Spleen (tissue), 7 donors: ENCODE measurements around the gene TENT5A.

ENCODE experiments used
- CTCF ChIP-seq, 11 experiments: fragments of 200-600 bp in 7 of 11; fragments of 450-650 bp in 4 of 11; sonication (generic) in 4 of 11; IDR thresholded peaks in 8 of 11; conservative IDR thresholded peaks in 3 of 11; 1 replicate in 7 of 11; 2 replicates in 4 of 11; pipeline versions ENCODE4 v1.4.0 to v1.8.0; 2016 to 2021; ENCODE audit warnings: antibody characterized with exemption in 11 of 11, inconsistent platforms in 4 of 11, mild to moderate bottlenecking in 1 of 11
- POLR2A ChIP-seq, 3 donors: fragments of 450-650 bp; IDR thresholded peaks; one replicate each; pipeline ENCODE4 v1.5.1; 2017; ENCODE audit warnings: antibody characterized with exemption in 3 of 3, mild to moderate bottlenecking in 1 of 3
- donor health status: DM: no; HTN: no; CAD: no; lungs with moderate emphysema.
- donor health status: DM: no; HTN: no; CAD: no.
- donor health status: DM: no; HTN: no; CAD: no.

GRCh38 chr6:81739230-81740195, 13.0 kb downstream of the TENT5A start:
- TF ChIP-seq CTCF (IDR thresholded peaks at IDR 0.05 in 8 of 11, conservative IDR thresholded peaks at IDR 0.05 in 3 of 11) (no peak), POLR2A (IDR thresholded peaks at IDR 0.05) (no peak)
